NCI-H510A treated with DMSO at 0.1 percent for 48 hours (cell line): Measurements from ENCODE around the gene NPRL2.

ENCODE experiments used
- DNase-seq: peaks from one replicate; lab custom pipeline; 2025; lab: John Stamatoyannopoulos, UW

NPRL2 gene

GRCh38 chr3:50350527-50351322 lies at the start of gene NPRL2, which contains the start of gene CYB561D2:
NPRL2 (minus strand) TSS chr3:50350775; CDS start chr3:50350652, 123 bp downstream.
CYB561D2 (plus strand) TSS chr3:50350862; CDS start chr3:50351434, 572 bp downstream.
- DNase-seq: peak; percentile 83

GRCh38 chr3:50396502-50396901 lies 45.9 kb upstream of the NPRL2 start:
- DNase-seq: no peak

- DNase-seq: no peak
Measured at GRCh38 chr3:50395070-50395860, 44.7 kb upstream of the NPRL2 start.

GRCh38 chr3:50393061-50393460 lies 42.5 kb upstream of the NPRL2 start:
- DNase-seq: no peak

GRCh38 chr3:50392101-50392715 lies 41.6 kb upstream of the NPRL2 start:
- no peak for DNase-seq

- peak; percentile 51 for DNase-seq
Measured at GRCh38 chr3:50390508-50391224, 40.1 kb upstream of the NPRL2 start.

GRCh38 chr3:50389414-50389767 lies 38.8 kb upstream of the NPRL2 start:
- DNase-seq: no peak

GRCh38 chr3:50388720-50389413 lies 38.3 kb upstream of the NPRL2 start:
- no peak for DNase-seq

- DNase-seq: peak; percentile 13
Measured at GRCh38 chr3:50388016-50388719, 37.6 kb upstream of the NPRL2 start.

GRCh38 chr3:50385754-50386153 lies 35.2 kb upstream of the NPRL2 start:
- no peak for DNase-seq

- no peak for DNase-seq
Measured at GRCh38 chr3:50383750-50384149, 33.2 kb upstream of the NPRL2 start.

GRCh38 chr3:50382722-50383121 lies 32.1 kb upstream of the NPRL2 start:
- no peak for DNase-seq

GRCh38 chr3:50381383-50381782 lies 30.8 kb upstream of the NPRL2 start:
- DNase-seq: peak; percentile 22

GRCh38 chr3:50380405-50381085 lies 30.0 kb upstream of the NPRL2 start:
- DNase-seq: no peak

GRCh38 chr3:50378757-50379156 lies 28.2 kb upstream of the NPRL2 start:
- DNase-seq: no peak

GRCh38 chr3:50378024-50378423 lies 27.4 kb upstream of the NPRL2 start:
- no peak for DNase-seq

- no peak for DNase-seq
Measured at GRCh38 chr3:50375258-50375931, 24.8 kb upstream of the NPRL2 start.

- no peak for DNase-seq
Measured at GRCh38 chr3:50374363-50375257, 24.0 kb upstream of the NPRL2 start.
